Panc1 (cell line): ENCODE measurements around the gene ALPL.

ENCODE experiments used
- POLR2AphosphoS5 ChIP-seq: IDR thresholded peaks from 2 replicates; pipeline ENCODE4 v1.6.1; 2012; ENCODE audit warnings: mild to moderate bottlenecking, low read depth, low read length, moderate library complexity
- TF ChIP-seq, protein P1 (sequence below): fragments of 450-650 bp; IDR thresholded peaks from 2 replicates; pipeline ENCODE4 v1.5.1; 2017; ENCODE audit warnings: mild to moderate bottlenecking
- TF ChIP-seq, protein P2 (sequence below), 2 experiments: IDR thresholded peaks; 2 replicates each; pipeline ENCODE4 v1.6.1; 2011 to 2012; ENCODE audit warnings: low read depth in 2 of 2, control low read depth in 1 of 2, low read length in 1 of 2, mild to moderate bottlenecking in 1 of 2, moderate library complexity in 1 of 2; ENCODE audit not compliant: insufficient read depth in 1 of 2

DNA sequence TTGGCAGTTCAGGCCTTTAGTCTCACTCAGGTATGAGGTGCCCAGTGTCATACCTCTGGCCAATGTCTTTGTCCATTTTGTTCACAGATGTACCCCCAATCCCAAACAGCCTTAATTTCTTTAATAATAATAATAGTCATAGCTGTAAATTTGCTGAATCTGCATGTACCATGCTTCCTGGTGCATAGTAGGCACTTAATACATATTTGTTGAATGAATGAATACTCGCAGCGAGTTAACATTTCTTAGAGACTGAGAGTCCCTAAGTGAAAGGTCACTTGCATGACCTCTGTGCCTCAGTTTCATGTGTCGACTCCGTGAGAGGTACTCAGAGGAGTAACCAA lies 12.5 kb downstream of the ALPL start:
- no peak for TF ChIP-seq POLR2AphosphoS5
- TF ChIP-seq, protein P1, sequence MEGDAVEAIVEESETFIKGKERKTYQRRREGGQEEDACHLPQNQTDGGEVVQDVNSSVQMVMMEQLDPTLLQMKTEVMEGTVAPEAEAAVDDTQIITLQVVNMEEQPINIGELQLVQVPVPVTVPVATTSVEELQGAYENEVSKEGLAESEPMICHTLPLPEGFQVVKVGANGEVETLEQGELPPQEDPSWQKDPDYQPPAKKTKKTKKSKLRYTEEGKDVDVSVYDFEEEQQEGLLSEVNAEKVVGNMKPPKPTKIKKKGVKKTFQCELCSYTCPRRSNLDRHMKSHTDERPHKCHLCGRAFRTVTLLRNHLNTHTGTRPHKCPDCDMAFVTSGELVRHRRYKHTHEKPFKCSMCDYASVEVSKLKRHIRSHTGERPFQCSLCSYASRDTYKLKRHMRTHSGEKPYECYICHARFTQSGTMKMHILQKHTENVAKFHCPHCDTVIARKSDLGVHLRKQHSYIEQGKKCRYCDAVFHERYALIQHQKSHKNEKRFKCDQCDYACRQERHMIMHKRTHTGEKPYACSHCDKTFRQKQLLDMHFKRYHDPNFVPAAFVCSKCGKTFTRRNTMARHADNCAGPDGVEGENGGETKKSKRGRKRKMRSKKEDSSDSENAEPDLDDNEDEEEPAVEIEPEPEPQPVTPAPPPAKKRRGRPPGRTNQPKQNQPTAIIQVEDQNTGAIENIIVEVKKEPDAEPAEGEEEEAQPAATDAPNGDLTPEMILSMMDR, result no peak
- TF ChIP-seq, protein P2, sequence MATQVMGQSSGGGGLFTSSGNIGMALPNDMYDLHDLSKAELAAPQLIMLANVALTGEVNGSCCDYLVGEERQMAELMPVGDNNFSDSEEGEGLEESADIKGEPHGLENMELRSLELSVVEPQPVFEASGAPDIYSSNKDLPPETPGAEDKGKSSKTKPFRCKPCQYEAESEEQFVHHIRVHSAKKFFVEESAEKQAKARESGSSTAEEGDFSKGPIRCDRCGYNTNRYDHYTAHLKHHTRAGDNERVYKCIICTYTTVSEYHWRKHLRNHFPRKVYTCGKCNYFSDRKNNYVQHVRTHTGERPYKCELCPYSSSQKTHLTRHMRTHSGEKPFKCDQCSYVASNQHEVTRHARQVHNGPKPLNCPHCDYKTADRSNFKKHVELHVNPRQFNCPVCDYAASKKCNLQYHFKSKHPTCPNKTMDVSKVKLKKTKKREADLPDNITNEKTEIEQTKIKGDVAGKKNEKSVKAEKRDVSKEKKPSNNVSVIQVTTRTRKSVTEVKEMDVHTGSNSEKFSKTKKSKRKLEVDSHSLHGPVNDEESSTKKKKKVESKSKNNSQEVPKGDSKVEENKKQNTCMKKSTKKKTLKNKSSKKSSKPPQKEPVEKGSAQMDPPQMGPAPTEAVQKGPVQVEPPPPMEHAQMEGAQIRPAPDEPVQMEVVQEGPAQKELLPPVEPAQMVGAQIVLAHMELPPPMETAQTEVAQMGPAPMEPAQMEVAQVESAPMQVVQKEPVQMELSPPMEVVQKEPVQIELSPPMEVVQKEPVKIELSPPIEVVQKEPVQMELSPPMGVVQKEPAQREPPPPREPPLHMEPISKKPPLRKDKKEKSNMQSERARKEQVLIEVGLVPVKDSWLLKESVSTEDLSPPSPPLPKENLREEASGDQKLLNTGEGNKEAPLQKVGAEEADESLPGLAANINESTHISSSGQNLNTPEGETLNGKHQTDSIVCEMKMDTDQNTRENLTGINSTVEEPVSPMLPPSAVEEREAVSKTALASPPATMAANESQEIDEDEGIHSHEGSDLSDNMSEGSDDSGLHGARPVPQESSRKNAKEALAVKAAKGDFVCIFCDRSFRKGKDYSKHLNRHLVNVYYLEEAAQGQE (IDR thresholded peaks at IDR 0.05; ENCODE audit: insufficient read depth in 1 of 2, low read depth in 2 of 2, low read length in 1 of 2), result no peak
